NB4 (cell line): ENCODE data around the gene STAMBPL1.

Source experiments
- POLR2A ChIP-seq: IDR thresholded peaks from 2 replicates; pipeline ENCODE4 v1.6.1; 2011; ENCODE audit warnings: mild to moderate bottlenecking; ENCODE audit not compliant: insufficient read length; ENCODE audit errors: extremely low read depth
- TF ChIP-seq, protein P1 (sequence below): IDR thresholded peaks from one replicate; pipeline ENCODE4 v1.5.1; 2012; ENCODE audit warnings: low read depth, low read length

DNA sequence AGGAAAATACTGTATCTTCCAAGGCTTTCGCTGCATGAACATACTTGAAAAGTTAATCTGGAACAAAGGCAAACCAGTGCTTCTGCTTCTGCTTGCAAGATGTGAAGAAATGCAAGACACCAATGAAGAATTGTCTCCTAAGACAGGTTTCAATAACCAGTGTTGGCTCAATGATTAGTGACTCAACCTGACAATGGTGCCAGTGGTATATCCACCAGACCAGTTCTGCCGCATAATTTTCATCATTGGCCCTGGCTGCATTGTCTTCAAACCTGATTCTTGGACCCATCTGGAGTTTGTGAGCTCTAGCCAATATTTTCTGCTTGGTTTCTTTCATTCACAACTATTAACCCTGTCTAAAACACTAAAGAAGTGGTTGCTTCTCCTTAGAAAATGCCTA, 13.6 kb upstream of the STAMBPL1 start:
- TF ChIP-seq, protein P1, sequence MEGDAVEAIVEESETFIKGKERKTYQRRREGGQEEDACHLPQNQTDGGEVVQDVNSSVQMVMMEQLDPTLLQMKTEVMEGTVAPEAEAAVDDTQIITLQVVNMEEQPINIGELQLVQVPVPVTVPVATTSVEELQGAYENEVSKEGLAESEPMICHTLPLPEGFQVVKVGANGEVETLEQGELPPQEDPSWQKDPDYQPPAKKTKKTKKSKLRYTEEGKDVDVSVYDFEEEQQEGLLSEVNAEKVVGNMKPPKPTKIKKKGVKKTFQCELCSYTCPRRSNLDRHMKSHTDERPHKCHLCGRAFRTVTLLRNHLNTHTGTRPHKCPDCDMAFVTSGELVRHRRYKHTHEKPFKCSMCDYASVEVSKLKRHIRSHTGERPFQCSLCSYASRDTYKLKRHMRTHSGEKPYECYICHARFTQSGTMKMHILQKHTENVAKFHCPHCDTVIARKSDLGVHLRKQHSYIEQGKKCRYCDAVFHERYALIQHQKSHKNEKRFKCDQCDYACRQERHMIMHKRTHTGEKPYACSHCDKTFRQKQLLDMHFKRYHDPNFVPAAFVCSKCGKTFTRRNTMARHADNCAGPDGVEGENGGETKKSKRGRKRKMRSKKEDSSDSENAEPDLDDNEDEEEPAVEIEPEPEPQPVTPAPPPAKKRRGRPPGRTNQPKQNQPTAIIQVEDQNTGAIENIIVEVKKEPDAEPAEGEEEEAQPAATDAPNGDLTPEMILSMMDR = no peak
- no peak for TF ChIP-seq POLR2A
